KOPT-K1 (cell line): Measurements from ENCODE around the gene STX10.

ENCODE experiments used
- H3K27ac ChIP-seq: fragments of 200-600 bp; sonication (generic); 2 replicates; pipeline ENCODE4 v1.5.1; 2016; ENCODE audit warnings: antibody characterized with exemption, mild to moderate bottlenecking, low read depth, low read length; ENCODE audit not compliant: poor library complexity, severe bottlenecking
- H3K36me3 ChIP-seq: fragments of 200-600 bp; sonication (generic); 2 replicates; pipeline ENCODE4 v1.5.1; 2017; ENCODE audit warnings: antibody characterized with exemption, mild to moderate bottlenecking, low read length, moderate library complexity; ENCODE audit not compliant: insufficient read depth
- H3K9me3 ChIP-seq: fragments of 200-600 bp; sonication (generic); 2 replicates; pipeline ENCODE4 v1.5.1; 2017; ENCODE audit warnings: antibody characterized with exemption, low read length, mild to moderate bottlenecking; ENCODE audit not compliant: insufficient read depth, poor library complexity, severe bottlenecking

Gene STX10

DNA sequence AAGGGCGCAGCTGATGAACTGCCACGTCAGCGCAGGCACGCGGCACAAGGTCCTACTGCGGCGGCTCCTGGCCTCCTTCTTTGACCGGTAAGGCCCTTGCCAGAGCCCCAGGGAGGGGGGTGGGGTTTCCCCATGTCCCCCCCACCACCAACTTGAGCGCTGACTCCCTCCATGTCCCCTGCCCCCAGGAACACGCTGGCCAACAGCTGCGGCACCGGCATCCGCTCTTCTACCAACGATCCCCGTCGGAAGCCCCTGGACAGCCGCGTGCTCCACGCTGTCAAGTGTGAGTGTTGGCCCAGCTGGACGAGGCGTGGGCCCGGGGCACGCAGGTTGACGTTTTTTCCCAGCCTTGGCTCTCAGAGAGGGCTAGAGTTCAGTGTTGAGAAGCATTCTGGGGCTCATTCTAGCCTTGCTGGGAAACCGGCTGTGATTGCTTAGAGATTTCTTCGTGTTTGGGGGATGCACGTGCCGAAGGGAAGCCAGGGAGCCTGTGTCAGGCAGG lies 12.8 kb downstream of the STX10 start:
- Histone ChIP-seq H3K36me3 (peaks cover 80% of the 10 kb centered on the region), H3K9me3 (no peaks in the 10 kb centered on the region), H3K27ac (no peak overlapping the region)

GRCh38 chr19:13135068-13136062 lies 14.8 kb downstream of the STX10 start:
- Histone ChIP-seq H3K9me3 (no peaks in the 10 kb centered on the region), H3K36me3 (peaks cover 87% of the 10 kb centered on the region), H3K27ac (no peak overlapping the region)

GRCh38 chr19:13134626-13135025 lies 15.5 kb downstream of the STX10 start:
- H3K36me3 ChIP-seq: peaks cover 83% of the 10 kb centered on the region
- H3K27ac ChIP-seq: no peak overlapping the region
- no peaks in the 10 kb centered on the region for H3K9me3 ChIP-seq

- Histone ChIP-seq H3K9me3 (no peaks in the 10 kb centered on the region), H3K27ac (no peak overlapping the region), H3K36me3 (peaks cover 73% of the 10 kb centered on the region)
Measured at GRCh38 chr19:13133241-13133870, 16.8 kb downstream of the STX10 start.

GRCh38 chr19:13132471-13133180 lies 17.5 kb downstream of the STX10 start:
- H3K27ac ChIP-seq: no peak overlapping the region
- no peaks in the 10 kb centered on the region for H3K9me3 ChIP-seq
- H3K36me3 ChIP-seq: peaks cover 69% of the 10 kb centered on the region

DNA sequence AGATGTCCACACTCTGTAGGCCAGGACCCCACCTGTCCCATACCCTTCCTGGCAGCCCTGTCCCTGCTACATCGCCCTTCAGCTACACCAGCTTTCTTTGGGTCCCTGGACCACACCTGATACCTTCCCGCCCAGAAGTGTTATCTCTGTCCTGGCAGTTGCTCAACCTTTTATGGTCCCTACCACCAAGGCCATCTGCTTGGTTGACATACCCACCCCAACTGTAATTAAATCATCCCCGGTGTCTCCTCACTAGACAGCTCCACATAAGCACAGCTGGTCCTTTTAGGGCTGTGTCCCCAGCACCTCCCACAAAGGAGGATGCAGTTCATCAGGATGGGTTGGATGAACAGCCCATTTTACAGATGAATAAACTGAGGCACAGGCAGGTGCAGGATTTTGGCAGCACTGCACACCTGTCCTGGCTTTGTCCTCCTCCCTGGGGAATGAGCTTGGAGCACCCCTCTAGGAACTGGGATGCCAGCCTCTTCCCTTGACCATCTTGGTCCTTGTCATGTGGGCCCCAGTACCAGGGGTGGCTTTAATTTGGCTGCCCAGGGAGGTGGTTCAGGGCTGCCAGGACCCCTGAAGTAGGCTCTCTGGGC lies 19.2 kb downstream of the STX10 start:
- no peaks in the 10 kb centered on the region for H3K9me3 ChIP-seq
- H3K36me3 ChIP-seq: peaks cover 61% of the 10 kb centered on the region
- H3K27ac ChIP-seq: no peak overlapping the region

DNA sequence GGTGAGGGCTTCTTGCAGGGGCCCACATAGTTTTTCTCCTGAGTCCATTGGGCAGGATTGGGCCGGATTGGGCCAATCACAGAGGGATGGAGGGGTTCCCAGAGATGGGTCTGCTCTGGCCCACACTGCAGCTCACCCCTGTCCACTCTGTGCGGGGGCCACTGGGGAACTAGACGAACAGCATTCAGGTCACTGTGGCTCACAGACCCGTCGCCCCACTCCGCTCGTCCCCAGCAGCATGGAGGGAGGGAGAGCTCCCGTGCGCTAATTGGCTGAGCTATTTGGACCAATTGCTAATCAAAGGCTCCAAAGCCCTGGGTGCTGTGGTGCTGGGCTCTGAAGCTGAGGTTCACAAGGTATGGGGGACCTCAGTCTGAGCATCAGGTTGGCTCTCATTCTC lies 20.8 kb downstream of the STX10 start:
- Histone ChIP-seq H3K36me3 (peaks cover 56% of the 10 kb centered on the region), H3K27ac (no peak overlapping the region), H3K9me3 (no peaks in the 10 kb centered on the region)

GRCh38 chr19:13128583-13128982 lies 21.6 kb downstream of the STX10 start:
- H3K36me3 ChIP-seq: peaks cover 54% of the 10 kb centered on the region
- no peak overlapping the region for H3K27ac ChIP-seq

DNA sequence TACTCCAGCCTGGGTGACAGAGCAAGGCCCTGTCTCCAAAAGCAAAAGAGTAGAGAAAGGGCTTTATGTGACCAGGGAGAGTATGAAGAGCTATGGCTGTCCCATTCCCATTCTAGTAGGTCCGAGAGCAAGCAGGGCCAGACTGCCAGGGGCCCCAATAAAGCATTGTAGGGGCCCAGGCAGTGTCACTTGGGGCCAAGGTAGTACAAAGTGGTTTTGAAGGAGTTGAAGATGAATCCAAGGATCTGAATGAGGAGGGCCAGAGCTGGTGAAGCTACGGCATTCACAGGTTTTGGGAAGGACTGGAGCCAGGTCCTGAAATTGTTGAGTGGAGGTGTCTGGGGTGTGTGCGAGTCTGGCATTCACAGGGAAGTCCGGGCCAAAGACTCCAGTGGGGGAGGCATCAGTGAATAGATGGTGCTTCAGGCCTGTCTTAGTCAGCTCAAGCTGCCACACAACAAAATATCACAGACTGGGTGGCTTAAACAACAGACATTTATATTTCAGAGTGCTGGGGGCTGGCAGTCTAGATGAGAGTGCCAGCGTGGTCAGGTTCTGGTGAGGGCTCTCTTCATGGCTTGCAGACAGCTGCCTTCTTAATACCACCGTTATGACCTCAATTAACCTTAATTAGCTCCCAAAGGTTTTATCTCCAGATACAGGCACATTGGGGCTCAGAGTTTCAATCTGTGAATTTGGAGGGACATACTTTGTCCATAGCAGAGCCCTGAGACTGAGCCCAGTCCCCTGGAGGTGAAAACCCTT lies 22.2 kb downstream of the STX10 start:
- no peak overlapping the region for H3K27ac ChIP-seq
- H3K36me3 ChIP-seq: peaks cover 55% of the 10 kb centered on the region
- H3K9me3 ChIP-seq: no peaks in the 10 kb centered on the region

More at GRCh38 chr19:13128583-13128982, 21.6 kb downstream of the STX10 start:
- no peaks in the 10 kb centered on the region for H3K9me3 ChIP-seq

DNA sequence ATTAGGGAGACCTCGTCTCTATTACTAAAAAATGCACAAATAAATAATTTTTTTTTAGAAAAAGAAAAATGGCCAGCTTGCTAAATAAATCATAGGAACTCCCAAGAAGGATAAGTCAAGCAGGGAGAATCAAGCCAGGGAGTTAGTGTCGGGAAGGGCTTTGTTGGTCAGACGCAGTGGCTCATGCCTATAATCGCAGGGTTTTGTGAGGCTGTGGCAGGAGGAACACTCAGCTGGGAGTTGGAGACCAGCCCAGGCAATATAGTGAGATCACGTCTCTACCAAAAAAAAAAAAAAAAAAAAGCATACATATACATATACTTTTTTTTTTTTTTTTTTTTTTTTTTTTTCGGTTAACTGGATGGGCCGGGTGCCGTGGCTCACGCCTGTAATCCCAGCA lies 23.1 kb downstream of the STX10 start:
- Histone ChIP-seq H3K36me3 (peaks cover 55% of the 10 kb centered on the region), H3K9me3 (no peaks in the 10 kb centered on the region), H3K27ac (no peak overlapping the region)

DNA sequence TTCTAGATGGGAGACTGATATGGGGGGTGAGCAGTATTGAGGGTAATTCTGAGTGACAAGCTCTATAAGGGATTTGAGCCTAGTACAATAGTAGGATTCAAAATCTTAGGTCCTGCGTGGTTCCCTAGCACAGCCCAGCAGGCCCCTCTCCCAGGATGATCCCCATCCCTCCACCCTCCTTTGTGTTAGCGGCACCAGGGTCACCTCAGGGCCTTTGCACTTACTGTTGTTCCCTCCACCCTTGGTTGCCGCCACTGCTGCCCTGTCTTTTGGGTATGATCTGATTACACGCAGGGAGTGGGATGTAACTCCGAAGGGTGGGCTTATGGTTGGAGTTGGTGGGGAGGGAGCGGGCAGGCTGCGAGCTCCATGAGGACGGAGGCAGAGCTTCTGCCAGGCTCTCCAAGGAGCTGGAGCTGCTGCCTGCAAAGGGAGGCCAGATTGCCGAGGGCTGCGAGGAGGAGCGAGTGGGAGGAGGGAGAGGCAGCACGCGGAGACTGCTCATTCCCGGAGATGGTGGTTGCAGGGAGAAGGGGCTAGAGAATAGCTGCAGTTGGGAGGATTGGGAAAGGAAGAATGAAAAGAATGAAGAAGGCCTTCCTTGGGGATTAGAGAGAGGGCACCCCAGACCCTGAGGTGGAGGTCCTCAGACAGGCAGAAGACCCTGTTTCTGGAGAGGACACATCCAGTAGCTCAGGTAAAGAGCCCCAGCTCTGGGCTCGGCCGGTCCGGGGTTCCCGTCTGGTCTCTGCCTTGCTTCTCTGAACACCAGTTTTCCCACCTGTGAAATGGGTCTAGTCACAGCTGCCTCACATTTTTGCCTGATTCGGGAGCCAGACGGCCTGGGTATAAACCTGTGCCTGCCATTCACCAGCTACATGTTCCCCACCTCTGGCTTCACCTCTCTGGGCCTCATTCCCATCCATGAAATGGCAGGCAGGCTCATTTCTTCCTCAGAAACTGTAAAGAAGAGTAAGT lies 26.9 kb downstream of the STX10 start:
- Histone ChIP-seq H3K27ac (no peak overlapping the region), H3K9me3 (no peaks in the 10 kb centered on the region), H3K36me3 (peaks cover 65% of the 10 kb centered on the region)

- peaks cover 62% of the 10 kb centered on the region for H3K36me3 ChIP-seq
- H3K27ac ChIP-seq: no peak overlapping the region
- no peaks in the 10 kb centered on the region for H3K9me3 ChIP-seq
Measured at GRCh38 chr19:13122275-13122878, 27.8 kb downstream of the STX10 start.
